ENCODE measurements around the gene HMX3. TPM values are rescaled to one million over a fixed set of nuclear protein-coding genes. Genes with fewer than 3 reads are reported as not detected.

HMX3 gene
- total RNA-seq (under 1 TPM in 1 of 2 experiments, not detected in 1; 0.34 TPM), total RNA-seq (0 to 1.2 (median 0) reads per million in 172 experiments)
- polyA plus RNA-seq (2013, experiment 1 of 2): not detected
- polyA plus RNA-seq (2013, experiment 2 of 2): not detected

- ChIA-PET POLR2A (no interaction called here), CTCF (no interaction called here)
- no peak for TF ChIP-seq CTCF (IDR thresholded peaks at IDR 0.05)
- Mint-ChIP-seq H3K27ac (peak within 1 kb of the TSS; percentile 49), H3K27me3 (peaks cover 90% of the 10 kb centered on the region), H3K4me1 (ENCODE audit: low read depth) (peaks cover 54% of the 10 kb centered on the region), H3K36me3 (ENCODE audit: low read depth) (no peaks in the 10 kb centered on the region), H3K4me3 (peak within 1 kb of the TSS; percentile 89), H3K9me3 (no peaks in the 10 kb centered on the region)
- Histone ChIP-seq H3K36me3 (ENCODE audit: insufficient read depth, low read length) (no peaks in the 10 kb centered on the region), H3K27ac (ENCODE audit: low read depth in 1 of 2, low read length in 2 of 2) (no peak within 1 kb of the TSS), H3K4me1 (ENCODE audit: insufficient read depth, low read length) (peaks cover 64% of the 10 kb centered on the region), H3K4me3 (ENCODE audit: low read length) (peak within 1 kb of the TSS; percentile 47), H3K9me3 (ENCODE audit: control insufficient read depth in 1 of 2, insufficient read depth in 1 of 2, low read length in 2 of 2) (peaks cover 0 to 37% of the 10 kb centered on the region in 2 experiments), H3K27me3 (ENCODE audit: control insufficient read depth in 1 of 2, insufficient read depth in 2 of 2, low read length in 2 of 2) (peaks cover 79 to 84% of the 10 kb centered on the region in 2 experiments)
- peak; percentile 55 for ATAC-seq (ENCODE audit: poor library complexity)
- intact Hi-C loops (cut with DNase I, micrococcal nuclease): no loop called here
- DNase-seq: peak in 6 of 14 experiments; percentile 34 to 66 (median 46)
Observed at GRCh38 chr10:123135415-123136141, at the start of gene HMX3. HMX3 (plus strand) TSS chr10:123135970; CDS start chr10:123136051, 81 bp downstream.

GRCh38 chr10:123086281-123086680 is 49.5 kb upstream of the HMX3 start:
- H3K4me1 ChIP-seq (ENCODE audit: insufficient read depth, low read length): no peaks in the 10 kb centered on the region
- ChIA-PET POLR2A (no interaction called here), CTCF (no interaction called here)
- no peak overlapping the region for H3K27ac ChIP-seq (ENCODE audit: low read depth in 1 of 2, low read length in 2 of 2)
- no peak overlapping the region for H3K4me3 ChIP-seq (ENCODE audit: low read length)
- no peaks in the 10 kb centered on the region for H3K36me3 ChIP-seq (ENCODE audit: insufficient read depth, low read length)
- ATAC-seq (ENCODE audit: poor library complexity) (no peak), DNase-seq (no peak)
- no peak overlapping the region for H3K27ac Mint-ChIP-seq
- H3K9me3 Mint-ChIP-seq: no peaks in the 10 kb centered on the region
- H3K4me3 Mint-ChIP-seq: no peak overlapping the region
- intact Hi-C loops (cut with DNase I, micrococcal nuclease): no loop called here
- H3K9me3 ChIP-seq (ENCODE audit: control insufficient read depth in 1 of 2, insufficient read depth in 1 of 2, low read length in 2 of 2): no peaks in the 10 kb centered on the region
- H3K4me1 Mint-ChIP-seq (ENCODE audit: low read depth): no peaks in the 10 kb centered on the region
- no peaks in the 10 kb centered on the region for H3K36me3 Mint-ChIP-seq (ENCODE audit: low read depth)
- H3K27me3 Mint-ChIP-seq: peaks cover 18% of the 10 kb centered on the region
- H3K27me3 ChIP-seq (ENCODE audit: control insufficient read depth in 1 of 2, insufficient read depth in 2 of 2, low read length in 2 of 2): peaks cover 1 to 10% of the 10 kb centered on the region in 2 experiments
- no peak for TF ChIP-seq CTCF (IDR thresholded peaks at IDR 0.05)

GRCh38 chr10:123087348-123087747 is 48.4 kb upstream of the HMX3 start:
- Mint-ChIP-seq H3K27me3 (peaks cover 18% of the 10 kb centered on the region), H3K9me3 (no peaks in the 10 kb centered on the region), H3K4me1 (ENCODE audit: low read depth) (no peaks in the 10 kb centered on the region), H3K4me3 (no peak overlapping the region), H3K36me3 (ENCODE audit: low read depth) (no peaks in the 10 kb centered on the region), H3K27ac (no peak overlapping the region)
- Histone ChIP-seq H3K9me3 (ENCODE audit: control insufficient read depth in 1 of 2, insufficient read depth in 1 of 2, low read length in 2 of 2) (no peaks in the 10 kb centered on the region), H3K4me3 (ENCODE audit: low read length) (no peak overlapping the region), H3K4me1 (ENCODE audit: insufficient read depth, low read length) (no peaks in the 10 kb centered on the region), H3K36me3 (ENCODE audit: insufficient read depth, low read length) (no peaks in the 10 kb centered on the region), H3K27ac (ENCODE audit: low read depth in 1 of 2, low read length in 2 of 2) (no peak overlapping the region), H3K27me3 (ENCODE audit: control insufficient read depth in 1 of 2, insufficient read depth in 2 of 2, low read length in 2 of 2) (peaks cover 0 to 7% of the 10 kb centered on the region in 2 experiments)
- POLR2A ChIA-PET: no interaction called here
- TF ChIP-seq CTCF (IDR thresholded peaks at IDR 0.05): no peak
- CTCF ChIA-PET: no interaction called here
- DNase-seq (no peak), ATAC-seq (ENCODE audit: poor library complexity) (no peak)
- intact Hi-C loops (cut with DNase I, micrococcal nuclease): no loop called here
